ENCODE measurements around the gene GPR35. TPM values are rescaled to one million over a fixed set of nuclear protein-coding genes. Genes with fewer than 3 reads are reported as not detected.

The GPR35 gene, protein sequence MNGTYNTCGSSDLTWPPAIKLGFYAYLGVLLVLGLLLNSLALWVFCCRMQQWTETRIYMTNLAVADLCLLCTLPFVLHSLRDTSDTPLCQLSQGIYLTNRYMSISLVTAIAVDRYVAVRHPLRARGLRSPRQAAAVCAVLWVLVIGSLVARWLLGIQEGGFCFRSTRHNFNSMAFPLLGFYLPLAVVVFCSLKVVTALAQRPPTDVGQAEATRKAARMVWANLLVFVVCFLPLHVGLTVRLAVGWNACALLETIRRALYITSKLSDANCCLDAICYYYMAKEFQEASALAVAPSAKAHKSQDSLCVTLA
- total RNA-seq, result 1 to 10 TPM; 6.3 to 6.8 TPM
- 1 to 10 TPM in 1 of 2 donors, under 1 TPM in 1; 0.71 to 1.3 TPM for polyA plus RNA-seq

DNA sequence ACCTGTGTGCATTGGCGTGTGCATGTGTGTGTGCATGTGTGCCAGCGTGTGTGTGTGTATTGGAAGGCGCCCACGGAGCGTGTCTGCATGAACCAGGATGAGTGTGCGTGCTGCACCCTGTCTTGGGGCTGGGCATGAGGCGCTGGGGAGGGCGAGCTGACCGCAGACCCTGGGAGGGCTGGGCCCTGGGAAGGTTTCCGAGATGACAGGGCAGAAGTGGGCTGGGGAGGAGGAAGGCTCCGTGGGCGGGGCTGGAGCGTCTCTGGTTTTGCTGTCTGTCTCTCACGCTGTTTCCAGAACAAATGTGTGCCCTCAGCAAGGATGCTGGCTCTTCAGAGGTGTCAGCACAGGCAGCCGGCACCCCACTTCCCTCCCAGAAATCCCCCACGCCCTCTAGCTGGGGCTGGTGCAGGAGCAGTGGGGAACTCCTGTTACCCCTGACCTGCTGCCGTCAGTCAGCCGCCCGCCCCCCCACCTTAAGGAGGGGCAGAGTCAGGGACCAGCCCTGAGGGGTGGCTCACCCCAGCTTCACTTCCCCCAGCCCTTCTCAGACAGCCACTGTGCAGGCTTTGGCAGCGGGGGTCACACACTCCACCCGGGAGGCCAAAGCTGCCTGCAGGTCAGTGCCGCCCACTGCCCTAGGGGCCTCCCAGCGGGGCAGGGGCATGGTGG lies at the start of gene GPR35:
Gene GPR35, plus strand, starts transcription at position 531 of the 672 bp plus-strand sequence. CDS start 4,473 bp downstream, outside the sequence.
- H3K36me3 Mint-ChIP-seq, result peaks cover 0 to 2% of the 10 kb centered on the region in 2 donors

DNA sequence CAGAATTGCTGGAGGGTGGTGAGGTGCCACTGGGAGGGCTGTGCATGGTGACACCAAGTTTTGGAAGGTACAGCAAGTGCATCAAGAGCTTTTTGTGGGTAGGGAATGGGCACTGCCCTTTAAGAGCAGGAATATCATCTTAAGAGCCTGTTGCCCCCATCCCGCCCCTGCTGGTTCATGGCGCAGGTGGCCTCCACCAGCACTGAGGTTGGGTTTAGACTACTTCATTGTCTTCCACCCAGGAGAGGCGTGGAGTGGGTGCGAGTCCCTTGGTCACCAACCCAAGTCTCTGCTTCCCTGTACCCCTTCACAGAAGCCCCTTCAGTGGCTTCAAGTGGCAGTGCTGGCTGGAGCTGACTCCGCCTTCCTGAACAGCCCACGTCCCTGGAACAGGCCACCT lies 49.2 kb upstream of the GPR35 start:
- H3K27me3 ChIP-seq (ENCODE audit: insufficient read depth, low read length), result no peaks in the 10 kb centered on the region

More for the DNA sequence above, at the start of gene GPR35:
- peaks cover 88% of the 10 kb centered on the region for H3K4me1 ChIP-seq (ENCODE audit: insufficient read depth, low read length)
- H3K27me3 Mint-ChIP-seq, result no peaks in the 10 kb centered on the region
- intact Hi-C loops (cut with micrococcal nuclease), result no loop called here
- no peaks in the 10 kb centered on the region for H3K9me3 ChIP-seq (ENCODE audit: control insufficient read depth in 1 of 2, low read length in 2 of 2)
- no peaks in the 10 kb centered on the region for H3K36me3 ChIP-seq (ENCODE audit: insufficient read depth, low read length)
- H3K4me3 Mint-ChIP-seq, result peak within 1 kb of the TSS; percentile 61 to 79 (median 68)
- ChIA-PET CTCF (ENCODE audit: partially characterized antibody) (interaction anchor here (1.2 to 1.5 kb wide), 2 partner anchors 39 to 111 kb away, joined by 4 to 5 read pairs; no protein-coding TSS in a partner anchor), POLR2A (ENCODE audit: partially characterized antibody) (interaction anchor here (0.8 to 7.4 kb wide), 5 partner anchors 38 to 64 kb away, joined by 3 to 69 read pairs (median 4); partner anchors contain the start of gene CAPN10)
- DNase-seq, result peak; percentile 74 to 96 (median 80)
- H3K27ac Mint-ChIP-seq, result peak within 1 kb of the TSS; percentile 90 to 96 (median 95)
- no peak within 1 kb of the TSS for H3K4me3 ChIP-seq (ENCODE audit: low read length in 2 of 2)
- H3K4me1 Mint-ChIP-seq, result peaks cover 34 to 70% (median 44%) of the 10 kb centered on the region in 4 donors
- no peaks in the 10 kb centered on the region for H3K9me3 Mint-ChIP-seq
- no peaks in the 10 kb centered on the region for H3K27me3 ChIP-seq (ENCODE audit: insufficient read depth, low read length)
- H3K27ac ChIP-seq (ENCODE audit: low read depth, low read length), result peak within 1 kb of the TSS; percentile 81

DNA sequence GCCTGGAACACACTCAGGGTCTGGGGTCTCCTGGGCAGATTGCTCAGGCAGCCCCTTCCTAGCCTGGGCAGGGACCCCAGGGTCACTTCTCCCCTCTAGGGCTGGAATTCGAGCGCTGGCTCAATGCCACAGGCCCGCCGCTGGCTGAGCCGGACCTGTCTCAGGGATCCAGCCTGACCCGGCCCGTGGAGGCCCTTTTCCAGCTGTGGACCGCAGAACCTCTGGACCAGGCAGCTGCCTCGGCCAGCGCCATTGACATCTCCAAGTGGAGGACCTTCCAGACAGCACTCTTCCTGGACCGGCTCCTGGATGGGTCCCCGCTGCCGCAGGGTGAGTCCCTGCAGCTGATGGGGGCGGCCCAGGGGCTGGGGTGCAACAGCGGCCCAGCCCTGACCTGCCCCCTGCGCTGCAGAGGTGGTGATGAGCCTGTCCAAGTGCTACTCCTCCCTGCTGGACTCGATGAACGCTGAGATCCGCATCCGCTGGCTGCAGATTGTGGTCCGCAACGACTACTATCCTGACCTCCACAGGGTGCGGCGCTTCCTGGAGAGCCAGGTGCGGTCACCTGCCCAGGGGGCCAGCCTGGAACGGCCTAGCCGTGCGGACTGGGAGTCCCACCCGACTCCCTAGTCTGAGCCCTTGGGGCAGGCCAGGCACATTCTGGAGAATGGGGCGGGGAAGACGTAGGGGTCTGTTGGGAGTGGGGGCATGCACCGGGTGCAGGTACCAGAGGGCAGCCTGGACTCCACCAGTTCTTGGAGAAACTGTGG lies 48.7 kb upstream of the GPR35 start:
- POLR2A ChIA-PET (ENCODE audit: partially characterized antibody), result interaction anchor here (4.0 to 20.6 kb wide), 4 partner anchors 8 to 20 kb away, joined by 42 to 461 read pairs (median 190); partner anchors contain the start of genes ANKMY1, CAPN10, DUSP28 and RNPEPL1
- CTCF ChIA-PET (ENCODE audit: partially characterized antibody), result interaction anchor here (0.9 to 2.2 kb wide), 3 partner anchors 10 to 63 kb away, joined by 3 to 6 read pairs (median 3); partner anchors contain the start of gene CAPN10
- Mint-ChIP-seq H3K27me3 (no peaks in the 10 kb centered on the region), H3K4me3 (no peak overlapping the region), H3K27ac (peak overlapping the region in 1 of 7 donors; percentile 21), H3K9me3 (peaks cover 0 to 2% (median 0%) of the 10 kb centered on the region in 8 donors), H3K4me1 (peaks cover 15 to 31% (median 22%) of the 10 kb centered on the region in 4 donors), H3K36me3 (peaks cover 11 to 30% of the 10 kb centered on the region in 2 donors)
- Histone ChIP-seq H3K36me3 (ENCODE audit: insufficient read depth, low read length) (peaks cover 52% of the 10 kb centered on the region), H3K27ac (ENCODE audit: low read depth, low read length) (no peak overlapping the region), H3K4me3 (ENCODE audit: low read length in 2 of 2) (no peak overlapping the region), H3K27me3 (ENCODE audit: insufficient read depth, low read length) (no peaks in the 10 kb centered on the region), H3K9me3 (ENCODE audit: control insufficient read depth in 1 of 2, low read length in 2 of 2) (no peaks in the 10 kb centered on the region), H3K4me1 (ENCODE audit: insufficient read depth, low read length) (peaks cover 32% of the 10 kb centered on the region)
- DNase-seq, result no peak
- intact Hi-C loops (cut with micrococcal nuclease), result no loop called here

More for the DNA sequence above, 49.2 kb upstream of the GPR35 start:
- Mint-ChIP-seq H3K4me3 (no peak overlapping the region), H3K36me3 (peaks cover 7 to 34% of the 10 kb centered on the region in 2 donors), H3K27ac (peak overlapping the region in 1 of 7 donors; percentile 21), H3K27me3 (no peaks in the 10 kb centered on the region), H3K9me3 (peaks cover 0 to 2% (median 0%) of the 10 kb centered on the region in 8 donors), H3K4me1 (peaks cover 18 to 37% (median 25%) of the 10 kb centered on the region in 4 donors)
- ChIA-PET POLR2A (ENCODE audit: partially characterized antibody) (interaction anchor here (7.0 to 20.6 kb wide), 3 partner anchors 10 to 20 kb away, joined by 131 to 461 read pairs (median 249); partner anchors contain the start of genes ANKMY1, CAPN10 and DUSP28), CTCF (ENCODE audit: partially characterized antibody) (interaction anchor here (2.2 kb wide), 1 partner anchor 10 kb away, joined by 6 read pairs; no protein-coding TSS in a partner anchor)
- Histone ChIP-seq H3K36me3 (ENCODE audit: insufficient read depth, low read length) (peaks cover 52% of the 10 kb centered on the region), H3K9me3 (ENCODE audit: control insufficient read depth in 1 of 2, low read length in 2 of 2) (no peaks in the 10 kb centered on the region), H3K27ac (ENCODE audit: low read depth, low read length) (no peak overlapping the region), H3K4me3 (ENCODE audit: low read length in 2 of 2) (no peak overlapping the region), H3K4me1 (ENCODE audit: insufficient read depth, low read length) (peaks cover 36% of the 10 kb centered on the region)
- intact Hi-C loops (cut with micrococcal nuclease), result no loop called here
- DNase-seq, result no peak

DNA sequence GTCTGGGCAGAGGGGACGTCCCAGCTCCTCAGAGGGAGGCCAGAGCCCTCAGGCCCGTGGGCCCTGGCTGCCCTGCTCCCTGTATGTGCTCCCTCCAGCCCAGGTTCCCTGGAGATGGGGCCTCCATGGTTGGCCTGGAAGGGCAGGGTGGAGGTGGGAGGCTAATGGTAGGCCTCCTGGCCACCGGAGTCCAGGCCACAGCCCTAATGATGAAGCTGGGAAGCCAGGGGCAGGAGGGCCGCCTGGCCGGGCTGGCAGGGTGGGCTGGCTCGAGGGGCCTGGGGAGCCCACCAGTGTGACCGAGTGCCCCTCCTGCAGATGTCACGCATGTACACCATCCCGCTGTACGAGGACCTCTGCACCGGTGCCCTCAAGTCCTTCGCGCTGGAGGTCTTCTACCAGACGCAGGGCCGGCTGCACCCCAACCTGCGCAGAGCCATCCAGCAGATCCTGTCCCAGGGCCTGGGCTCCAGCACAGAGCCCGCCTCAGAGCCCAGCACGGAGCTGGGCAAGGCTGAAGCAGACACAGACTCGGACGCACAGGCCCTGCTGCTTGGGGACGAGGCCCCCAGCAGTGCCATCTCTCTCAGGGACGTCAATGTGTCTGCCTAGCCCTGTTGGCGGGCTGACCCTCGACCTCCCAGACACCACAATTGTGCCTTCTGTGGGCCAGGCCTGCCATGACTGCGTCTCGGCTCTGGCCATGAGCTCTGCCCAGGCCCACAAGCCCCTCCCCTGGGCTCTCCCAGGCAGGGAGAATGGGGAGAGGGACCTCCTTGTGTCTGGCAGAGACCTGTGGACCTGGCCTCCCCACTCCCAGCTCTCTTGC lies 47.8 kb upstream of the GPR35 start:
- no peaks in the 10 kb centered on the region for H3K27me3 Mint-ChIP-seq
- peaks cover 15 to 32% (median 25%) of the 10 kb centered on the region in 4 donors for H3K4me1 Mint-ChIP-seq
- H3K9me3 Mint-ChIP-seq, result peaks cover 0 to 2% (median 0%) of the 10 kb centered on the region in 8 donors
- H3K27ac Mint-ChIP-seq, result no peak overlapping the region
- Histone ChIP-seq H3K27ac (ENCODE audit: low read depth, low read length) (no peak overlapping the region), H3K36me3 (ENCODE audit: insufficient read depth, low read length) (peaks cover 52% of the 10 kb centered on the region), H3K4me1 (ENCODE audit: insufficient read depth, low read length) (peaks cover 27% of the 10 kb centered on the region), H3K27me3 (ENCODE audit: insufficient read depth, low read length) (no peaks in the 10 kb centered on the region), H3K4me3 (ENCODE audit: low read length in 2 of 2) (no peak overlapping the region), H3K9me3 (ENCODE audit: control insufficient read depth in 1 of 2, low read length in 2 of 2) (no peaks in the 10 kb centered on the region)
- intact Hi-C loops (cut with micrococcal nuclease), result no loop called here
- H3K4me3 Mint-ChIP-seq, result no peak overlapping the region
- ChIA-PET POLR2A (ENCODE audit: partially characterized antibody) (interaction anchor here (4.0 to 20.6 kb wide), 4 partner anchors 9 to 21 kb away, joined by 42 to 461 read pairs (median 190); partner anchors contain the start of genes ANKMY1, CAPN10, DUSP28 and RNPEPL1), CTCF (ENCODE audit: partially characterized antibody) (interaction anchor here (0.9 to 2.2 kb wide), 4 partner anchors 9 to 63 kb away, joined by 3 to 6 read pairs (median 3); partner anchors contain the start of genes CAPN10 and RNPEPL1)
- DNase-seq, result no peak
- H3K36me3 Mint-ChIP-seq, result peaks cover 20 to 30% of the 10 kb centered on the region in 2 donors

DNA sequence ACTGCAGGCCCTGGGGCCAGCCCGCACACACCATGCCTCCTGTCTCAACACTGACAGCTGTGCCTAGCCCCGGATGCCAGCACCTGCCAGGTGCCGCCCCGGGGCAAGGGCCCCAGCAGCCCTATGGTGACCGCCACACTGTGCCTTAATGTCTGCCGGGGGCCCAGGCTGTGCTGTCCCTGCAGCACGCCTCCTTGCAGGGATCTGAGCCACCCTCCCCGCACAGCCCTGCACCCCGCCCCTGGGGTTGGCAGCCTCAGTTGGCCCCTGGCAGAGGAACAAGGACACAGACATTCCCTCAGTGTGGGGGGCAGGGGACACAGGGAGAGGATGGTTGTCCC lies 47.2 kb upstream of the GPR35 start:
- POLR2A ChIA-PET (ENCODE audit: partially characterized antibody), result interaction anchor here (4.0 to 20.6 kb wide), 4 partner anchors 9 to 22 kb away, joined by 42 to 461 read pairs (median 190); partner anchors contain the start of genes ANKMY1, CAPN10, DUSP28 and RNPEPL1
- peaks cover 20 to 31% of the 10 kb centered on the region in 2 donors for H3K36me3 Mint-ChIP-seq
- Histone ChIP-seq H3K27ac (ENCODE audit: low read depth, low read length) (no peak overlapping the region), H3K27me3 (ENCODE audit: insufficient read depth, low read length) (no peaks in the 10 kb centered on the region), H3K4me1 (ENCODE audit: insufficient read depth, low read length) (peaks cover 27% of the 10 kb centered on the region), H3K9me3 (ENCODE audit: control insufficient read depth in 1 of 2, low read length in 2 of 2) (no peaks in the 10 kb centered on the region), H3K36me3 (ENCODE audit: insufficient read depth, low read length) (peaks cover 52% of the 10 kb centered on the region), H3K4me3 (ENCODE audit: low read length in 2 of 2) (no peak overlapping the region)
- H3K4me3 Mint-ChIP-seq, result no peak overlapping the region
- H3K27me3 Mint-ChIP-seq, result no peaks in the 10 kb centered on the region
- peaks cover 18 to 35% (median 30%) of the 10 kb centered on the region in 4 donors for H3K4me1 Mint-ChIP-seq
- intact Hi-C loops (cut with micrococcal nuclease), result no loop called here
- no peak for DNase-seq
- peak overlapping the region in 2 of 7 donors; percentile 42 to 51 for H3K27ac Mint-ChIP-seq
- H3K9me3 Mint-ChIP-seq, result peaks cover 0 to 2% (median 0%) of the 10 kb centered on the region in 8 donors
- CTCF ChIA-PET (ENCODE audit: partially characterized antibody), result interaction anchor here (0.9 to 2.2 kb wide), 4 partner anchors 8 to 64 kb away, joined by 3 to 6 read pairs (median 3); partner anchors contain the start of genes CAPN10 and RNPEPL1
